Astrocyte of the cerebellum (primary cell): ENCODE results near the gene SLC19A1.

Experiments used
- DNase-seq: peaks from one replicate; pipeline ENCODE4 v3.0.0-alpha.2; 2011; ENCODE audit warnings: low read depth
- H3K4me3 ChIP-seq: 2 replicates; pipeline ENCODE4 v1.5.1; 2011; ENCODE audit warnings: mild to moderate bottlenecking, low read depth, low read length, moderate library complexity
- in situ Hi-C: cut with HindIII; loops from 2 replicates; pipeline ENCODE4 v1.10.0; 2017; ENCODE audit warnings: low sequenced_read_pairs
- TF ChIP-seq, protein P1 (sequence below): IDR thresholded peaks from 2 replicates; pipeline ENCODE4 v1.5.1; 2012; ENCODE audit warnings: low read length, low read depth, moderate library complexity, mild to moderate bottlenecking; ENCODE audit errors: missing control alignments

Gene SLC19A1

DNA sequence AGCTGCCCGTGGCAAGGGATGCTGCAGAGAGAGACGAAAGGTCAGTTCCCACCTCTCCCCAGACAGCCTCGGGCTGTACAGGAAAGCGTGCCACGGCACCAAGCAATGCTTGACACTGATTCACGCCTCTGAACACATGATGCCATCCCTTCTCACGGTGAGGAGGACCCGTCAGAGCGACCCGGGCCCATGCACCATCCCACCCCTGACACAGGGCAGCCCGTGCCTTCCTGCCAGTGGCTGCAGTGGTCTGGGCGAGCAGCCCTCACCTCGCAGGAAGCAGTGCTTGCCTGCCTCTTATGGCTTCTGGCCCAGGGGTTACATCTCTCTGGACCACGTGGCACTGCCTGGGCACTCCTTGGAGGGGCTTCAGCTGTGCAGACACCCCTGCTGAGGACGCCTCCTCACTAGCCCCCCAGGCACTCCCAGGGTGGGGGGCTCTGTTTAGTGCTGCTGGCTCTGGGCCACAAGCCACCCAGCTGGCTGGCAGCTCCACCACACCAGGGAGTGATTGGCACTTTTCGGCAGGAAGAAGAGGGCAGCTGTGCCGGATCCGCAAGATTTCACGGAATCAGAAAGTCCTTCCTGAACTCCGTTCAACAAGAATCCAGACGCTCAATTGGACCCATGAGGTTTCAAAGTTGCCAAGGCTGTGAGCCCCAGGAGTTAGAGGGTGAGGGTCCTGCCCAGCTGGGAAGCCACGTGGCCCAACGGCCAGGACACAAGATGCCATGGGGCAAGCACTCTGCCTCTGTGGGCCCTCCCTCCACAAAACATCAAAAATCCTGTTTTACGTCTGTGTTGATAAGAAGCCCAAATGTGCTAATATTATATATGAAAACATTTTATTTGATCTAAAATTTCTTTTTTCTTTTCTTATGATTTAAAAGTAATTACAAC, 34.8 kb upstream of the SLC19A1 start:
- TF ChIP-seq, protein P1, sequence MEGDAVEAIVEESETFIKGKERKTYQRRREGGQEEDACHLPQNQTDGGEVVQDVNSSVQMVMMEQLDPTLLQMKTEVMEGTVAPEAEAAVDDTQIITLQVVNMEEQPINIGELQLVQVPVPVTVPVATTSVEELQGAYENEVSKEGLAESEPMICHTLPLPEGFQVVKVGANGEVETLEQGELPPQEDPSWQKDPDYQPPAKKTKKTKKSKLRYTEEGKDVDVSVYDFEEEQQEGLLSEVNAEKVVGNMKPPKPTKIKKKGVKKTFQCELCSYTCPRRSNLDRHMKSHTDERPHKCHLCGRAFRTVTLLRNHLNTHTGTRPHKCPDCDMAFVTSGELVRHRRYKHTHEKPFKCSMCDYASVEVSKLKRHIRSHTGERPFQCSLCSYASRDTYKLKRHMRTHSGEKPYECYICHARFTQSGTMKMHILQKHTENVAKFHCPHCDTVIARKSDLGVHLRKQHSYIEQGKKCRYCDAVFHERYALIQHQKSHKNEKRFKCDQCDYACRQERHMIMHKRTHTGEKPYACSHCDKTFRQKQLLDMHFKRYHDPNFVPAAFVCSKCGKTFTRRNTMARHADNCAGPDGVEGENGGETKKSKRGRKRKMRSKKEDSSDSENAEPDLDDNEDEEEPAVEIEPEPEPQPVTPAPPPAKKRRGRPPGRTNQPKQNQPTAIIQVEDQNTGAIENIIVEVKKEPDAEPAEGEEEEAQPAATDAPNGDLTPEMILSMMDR, result no peak
- no peak for DNase-seq
- H3K4me3 ChIP-seq, result no peak overlapping the region
- in situ Hi-C loops, result no loop called here

GRCh38 chr21:45575993-45576837, 34.0 kb upstream of the SLC19A1 start:
- in situ Hi-C loops, result no loop called here
- TF ChIP-seq, protein P1, result no peak
- no peak for DNase-seq
- H3K4me3 ChIP-seq, result no peak overlapping the region

GRCh38 chr21:45575304-45575992, 33.2 kb upstream of the SLC19A1 start:
- DNase-seq, result no peak
- H3K4me3 ChIP-seq, result no peak overlapping the region
- TF ChIP-seq, protein P1, result no peak
- in situ Hi-C loops, result no loop called here

DNA sequence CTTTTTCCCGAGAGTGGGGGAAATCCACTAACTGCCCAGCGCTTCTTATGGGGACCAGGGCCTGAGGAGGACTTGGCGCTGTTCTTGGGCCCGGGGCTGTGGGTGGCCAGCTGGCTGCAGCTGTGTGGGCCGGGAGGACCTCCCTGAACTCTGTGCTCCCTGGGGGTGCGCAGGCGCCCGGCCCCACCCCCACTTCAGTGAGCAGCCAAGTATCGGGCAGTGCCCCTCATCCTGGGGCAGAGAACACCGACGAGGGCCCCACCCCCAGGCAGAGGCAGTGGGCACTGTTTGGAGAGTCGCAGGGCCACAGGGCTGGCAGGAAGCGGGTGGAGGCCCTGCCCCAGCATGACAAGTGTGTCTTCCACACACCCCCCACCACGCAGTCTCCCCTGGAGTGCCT, 32.5 kb upstream of the SLC19A1 start:
- in situ Hi-C loops, result no loop called here
- TF ChIP-seq, protein P1, result no peak
- no peak for DNase-seq
- no peak overlapping the region for H3K4me3 ChIP-seq

- H3K4me3 ChIP-seq, result no peak overlapping the region
- TF ChIP-seq, protein P1, result no peak
- in situ Hi-C loops, result no loop called here
- no peak for DNase-seq
Measured at GRCh38 chr21:45574081-45574501, 31.9 kb upstream of the SLC19A1 start.

DNA sequence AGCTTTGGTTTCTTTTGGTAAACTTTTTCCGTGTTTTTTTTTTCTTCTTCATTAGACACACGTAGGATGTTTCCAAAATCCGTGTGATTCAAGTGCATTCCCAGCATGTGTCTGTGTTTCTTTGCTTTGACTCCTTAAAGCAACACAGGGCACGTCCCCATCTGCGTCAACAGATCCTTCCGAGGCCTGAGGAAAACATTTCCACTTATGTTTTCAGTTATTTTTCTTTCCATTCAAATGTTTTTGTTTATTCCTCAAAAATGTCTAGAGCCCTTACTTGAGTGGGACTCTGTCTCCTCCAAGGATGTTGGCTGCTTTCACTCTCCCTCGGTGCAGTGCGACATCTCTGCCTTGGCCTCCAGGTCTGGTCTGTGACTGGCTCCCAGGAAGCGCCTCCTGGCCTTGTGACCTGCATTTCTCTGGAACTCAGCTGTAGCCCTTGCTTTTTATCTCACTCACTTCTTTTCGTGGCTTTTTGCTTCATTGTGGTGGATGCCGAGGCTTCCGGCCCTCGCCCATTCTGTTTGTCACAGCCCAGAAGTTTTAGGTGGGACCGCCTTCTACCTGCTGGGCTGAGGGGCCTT, 31.3 kb upstream of the SLC19A1 start:
- DNase-seq, result no peak
- in situ Hi-C loops, result no loop called here
- no peak overlapping the region for H3K4me3 ChIP-seq
- TF ChIP-seq, protein P1, result no peak
